Karpas-422 (cell line): ENCODE data around the gene PDLIM4. TPM values are rescaled to one million over a fixed set of nuclear protein-coding genes. Genes with fewer than 3 reads are reported as not detected.

Source experiments
- DNase-seq: peaks from one replicate; pipeline ENCODE4 v3.0.0-alpha.2; 2015
- H2AFZ ChIP-seq: fragments of 200-600 bp; sonication (generic); 2 replicates; pipeline ENCODE4 v1.6.1; 2014; ENCODE audit warnings: antibody characterized with exemption, low read length, mixed read lengths
- H3K27ac ChIP-seq: fragments of 200-600 bp; sonication (generic); 2 replicates; pipeline ENCODE4 v1.5.1; 2014; ENCODE audit warnings: mild to moderate bottlenecking, low read length, moderate library complexity
- H3K27me3 ChIP-seq: fragments of 200-600 bp; sonication (generic); 2 replicates; pipeline ENCODE4 v1.6.1; 2014; ENCODE audit warnings: low read length, mixed read lengths
- H3K36me3 ChIP-seq: fragments of 200-600 bp; sonication (generic); 2 replicates; pipeline ENCODE4 v1.6.1; 2014; ENCODE audit warnings: low read length, mixed read lengths; ENCODE audit not compliant: insufficient read depth
- H3K4me1 ChIP-seq: fragments of 200-600 bp; sonication (generic); 2 replicates; pipeline ENCODE4 v1.6.1; 2014; ENCODE audit warnings: mild to moderate bottlenecking, low read length, mixed read lengths
- H3K4me2 ChIP-seq: fragments of 200-600 bp; sonication (generic); 2 replicates; pipeline ENCODE4 v1.6.1; 2014; ENCODE audit warnings: low read length, low read depth, mild to moderate bottlenecking; ENCODE audit not compliant: poor library complexity, severe bottlenecking
- H3K4me3 ChIP-seq: fragments of 200-600 bp; sonication (generic); 2 replicates; pipeline ENCODE4 v1.5.1; 2014; ENCODE audit warnings: mild to moderate bottlenecking, antibody characterized with exemption, low read length, mixed read lengths
- H3K79me2 ChIP-seq: fragments of 200-600 bp; sonication (generic); 2 replicates; pipeline ENCODE4 v1.6.1; 2014; ENCODE audit warnings: mild to moderate bottlenecking, low read length, mixed read lengths
- H3K9ac ChIP-seq: fragments of 200-600 bp; sonication (generic); 2 replicates; pipeline ENCODE4 v1.6.0; 2014; ENCODE audit warnings: low read length
- H3K9me2 ChIP-seq: fragments of 200-600 bp; sonication (generic), shearing (Covaris generic); replicated peaks from 2 replicates; pipeline ENCODE4 v1.6.0; 2014; ENCODE audit warnings: mild to moderate bottlenecking, low read length, moderate library complexity; ENCODE audit not compliant: insufficient read depth
- H3K9me3 ChIP-seq: fragments of 300-700, 200-600 bp; sonication (generic); 2 replicates; pipeline ENCODE4 v1.6.1; 2014; ENCODE audit warnings: low read length, mixed read lengths
- H4K20me1 ChIP-seq: fragments of 200-600 bp; sonication (generic); 2 replicates; pipeline ENCODE4 v1.6.1; 2014; ENCODE audit warnings: mild to moderate bottlenecking, antibody characterized with exemption, low read length, low read depth; ENCODE audit not compliant: insufficient read depth
- total RNA-seq: library from RNA; depleted of rRNA; stranded (reverse); fragments of >200 nt; shearing (Covaris generic); gene quantifications from 2 replicates; pipeline ENCODE4 v1.2.3, GENCODE V29; 2014; ENCODE audit warnings: low replicate concordance

The PDLIM4 gene
- total RNA-seq, 1 experiment from 2014 or later = not detected

GRCh38 chr5:132224716-132225115, 32.8 kb upstream of the PDLIM4 start:
- H3K9me3 ChIP-seq = no peaks in the 10 kb centered on the region
- peaks cover 11% of the 10 kb centered on the region for H3K4me1 ChIP-seq
- DNase-seq = no peak
- H4K20me1 ChIP-seq = no peaks in the 10 kb centered on the region
- H3K4me3 ChIP-seq = no peak overlapping the region
- no peaks in the 10 kb centered on the region for H3K36me3 ChIP-seq
- H3K4me2 ChIP-seq = no peak overlapping the region
- no peaks in the 10 kb centered on the region for H3K9me2 ChIP-seq
- no peak overlapping the region for H3K27ac ChIP-seq
- no peak overlapping the region for H2AFZ ChIP-seq
- H3K27me3 ChIP-seq = no peaks in the 10 kb centered on the region
- H3K9ac ChIP-seq = no peak overlapping the region
- no peaks in the 10 kb centered on the region for H3K79me2 ChIP-seq

GRCh38 chr5:132225165-132226032, 32.1 kb upstream of the PDLIM4 start:
- Histone ChIP-seq H3K9me2 (no peaks in the 10 kb centered on the region), H3K27me3 (no peaks in the 10 kb centered on the region), H3K4me2 (no peak overlapping the region), H3K79me2 (no peaks in the 10 kb centered on the region), H3K36me3 (no peaks in the 10 kb centered on the region), H3K9ac (no peak overlapping the region), H2AFZ (no peak overlapping the region), H3K27ac (no peak overlapping the region), H3K9me3 (no peaks in the 10 kb centered on the region), H3K4me1 (peaks cover 11% of the 10 kb centered on the region), H4K20me1 (no peaks in the 10 kb centered on the region), H3K4me3 (no peak overlapping the region)
- DNase-seq = no peak

- H3K4me1 ChIP-seq = peaks cover 11% of the 10 kb centered on the region
- no peaks in the 10 kb centered on the region for H3K9me2 ChIP-seq
- no peak overlapping the region for H3K4me2 ChIP-seq
- no peaks in the 10 kb centered on the region for H4K20me1 ChIP-seq
- H3K27me3 ChIP-seq = no peaks in the 10 kb centered on the region
- no peaks in the 10 kb centered on the region for H3K36me3 ChIP-seq
- no peak overlapping the region for H3K4me3 ChIP-seq
- H2AFZ ChIP-seq = no peak overlapping the region
- H3K79me2 ChIP-seq = no peaks in the 10 kb centered on the region
- DNase-seq = no peak
- no peak overlapping the region for H3K27ac ChIP-seq
- no peak overlapping the region for H3K9ac ChIP-seq
- no peaks in the 10 kb centered on the region for H3K9me3 ChIP-seq
Observed at GRCh38 chr5:132226516-132227234, 30.8 kb upstream of the PDLIM4 start.

GRCh38 chr5:132227235-132227484, 30.3 kb upstream of the PDLIM4 start:
- peaks cover 9% of the 10 kb centered on the region for H3K4me1 ChIP-seq
- no peak overlapping the region for H2AFZ ChIP-seq
- H3K4me2 ChIP-seq = no peak overlapping the region
- no peaks in the 10 kb centered on the region for H3K9me3 ChIP-seq
- no peaks in the 10 kb centered on the region for H3K36me3 ChIP-seq
- H3K9ac ChIP-seq = no peak overlapping the region
- H3K27me3 ChIP-seq = no peaks in the 10 kb centered on the region
- no peak overlapping the region for H3K27ac ChIP-seq
- DNase-seq = no peak
- H3K79me2 ChIP-seq = no peaks in the 10 kb centered on the region
- H3K9me2 ChIP-seq = no peaks in the 10 kb centered on the region
- no peak overlapping the region for H3K4me3 ChIP-seq
- H4K20me1 ChIP-seq = no peaks in the 10 kb centered on the region

- H3K4me1 ChIP-seq = peaks cover 4% of the 10 kb centered on the region
- DNase-seq = no peak
Observed at GRCh38 chr5:132227485-132228240, 29.8 kb upstream of the PDLIM4 start, which contains the start of gene P4HA2. Gene P4HA2 (minus strand): TSS chr5:132227853. CDS start chr5:132218626, 9,227 bp downstream.

GRCh38 chr5:132228241-132229035, 29.1 kb upstream of the PDLIM4 start:
- Histone ChIP-seq H2AFZ (no peak overlapping the region), H3K79me2 (no peaks in the 10 kb centered on the region), H3K9me2 (no peaks in the 10 kb centered on the region), H3K4me2 (no peak overlapping the region), H3K27ac (no peak overlapping the region), H3K36me3 (no peaks in the 10 kb centered on the region), H3K9me3 (no peaks in the 10 kb centered on the region), H3K27me3 (no peaks in the 10 kb centered on the region), H3K9ac (no peak overlapping the region), H3K4me1 (no peaks in the 10 kb centered on the region), H4K20me1 (no peaks in the 10 kb centered on the region), H3K4me3 (no peak overlapping the region)
- DNase-seq = no peak

More at GRCh38 chr5:132227485-132228240, 29.8 kb upstream of the PDLIM4 start, which contains the start of gene P4HA2:
- Histone ChIP-seq H3K27ac (no peak within 1 kb of the TSS), H3K9me2 (no peaks in the 10 kb centered on the region), H3K79me2 (no peaks in the 10 kb centered on the region), H3K4me3 (no peak within 1 kb of the TSS), H3K4me2 (no peak within 1 kb of the TSS), H4K20me1 (no peaks in the 10 kb centered on the region), H3K9me3 (no peaks in the 10 kb centered on the region), H3K9ac (no peak within 1 kb of the TSS), H2AFZ (no peak within 1 kb of the TSS), H3K27me3 (no peaks in the 10 kb centered on the region), H3K36me3 (no peaks in the 10 kb centered on the region)

GRCh38 chr5:132229236-132229635, 28.3 kb upstream of the PDLIM4 start:
- Histone ChIP-seq H3K27ac (no peak overlapping the region), H3K36me3 (no peaks in the 10 kb centered on the region), H3K4me1 (no peaks in the 10 kb centered on the region), H3K9me3 (no peaks in the 10 kb centered on the region), H2AFZ (no peak overlapping the region), H3K79me2 (no peaks in the 10 kb centered on the region), H4K20me1 (no peaks in the 10 kb centered on the region), H3K4me3 (no peak overlapping the region), H3K27me3 (no peaks in the 10 kb centered on the region), H3K9ac (no peak overlapping the region), H3K4me2 (no peak overlapping the region), H3K9me2 (no peaks in the 10 kb centered on the region)
- DNase-seq = no peak
